Transverse colon (tissue), 4 donors: Measurements from ENCODE around the gene TNFRSF4. TPM values are rescaled to one million over a fixed set of nuclear protein-coding genes. Genes with fewer than 3 reads are reported as not detected.

Experiments used
- DNase-seq: peaks from one replicate; pipeline ENCODE4 v3.0.0-alpha.2; 2019
- H3K27ac ChIP-seq, 4 donors: fragments of 200-600 bp; sonication (generic); 2 replicates each; pipeline ENCODE4 v1.5.1; 2016 to 2018; ENCODE audit warnings: inconsistent platforms in 4 of 4
- H3K27me3 ChIP-seq: fragments of 200-600 bp; sonication (generic); 2 replicates; pipeline ENCODE4 v1.5.1; 2017; ENCODE audit warnings: inconsistent platforms
- H3K36me3 ChIP-seq, 4 donors: fragments of 200-600 bp; sonication (generic); 2 replicates each; pipeline ENCODE4 v1.5.1; 2017 to 2019; ENCODE audit warnings: inconsistent platforms in 4 of 4
- H3K4me1 ChIP-seq, 4 donors: fragments of 200-600 bp; sonication (generic); 2 replicates each; pipeline ENCODE4 v1.5.1; 2017 to 2020; ENCODE audit warnings: inconsistent platforms in 4 of 4
- H3K4me3 ChIP-seq, 4 donors: fragments of 200-600 bp; sonication (generic); 1 replicate in 1 of 4; 2 replicates in 3 of 4; pipeline versions ENCODE4 v1.5.1 to v1.6.1; 2017 to 2019; ENCODE audit warnings: inconsistent platforms in 4 of 4
- H3K9me3 ChIP-seq, 2 donors: fragments of 200-600 bp; sonication (generic); 2 replicates each; pipeline ENCODE4 v1.5.1; 2017 to 2019; ENCODE audit warnings: inconsistent platforms in 2 of 2
- EP300 ChIP-seq: sonication (generic); formaldehyde crosslinking; IDR thresholded peaks from one replicate; pipeline ENCODE4 v1.6.1; 2017; ENCODE audit warnings: antibody characterized with exemption, low read depth
- POLR2A ChIP-seq: fragments of 450-650 bp; IDR thresholded peaks from one replicate; pipeline ENCODE4 v1.6.1; 2016; ENCODE audit warnings: antibody characterized with exemption, mild to moderate bottlenecking, moderate library complexity
- POLR2AphosphoS5 ChIP-seq, 3 donors: sonication (generic); formaldehyde crosslinking; IDR thresholded peaks; one replicate each; pipeline ENCODE4 v1.6.1; 2016; ENCODE audit warnings: antibody characterized with exemption in 3 of 3
- WGBS, 2 donors: methylation state at CpG; one replicate each; pipeline ENCODE4 v1.1.5; 2018; ENCODE audit warnings: low coverage in 1 of 2; 5-methylcytosine and 5-hydroxymethylcytosine counted together
- in situ Hi-C, 4 donors: fragments of 200-750 bp; cut with MboI; loops; one replicate each; pipeline versions ENCODE4 v1.15.0 to v1.15.1; 2017; ENCODE audit warnings: low sequenced_read_pairs in 3 of 4, low pct_ligation_motif_present in 1 of 4, low pct_unique_long_range_greater_than_20kb in 1 of 4
- intact Hi-C: fragments of 100-400 bp; cut with DNase I; formaldehyde crosslinking; loops from one replicate; pipeline ENCODE4 v1.15.1; 2023; ENCODE audit warnings: low total_unique reads
- total RNA-seq, 4 donors: library from RNA; depleted of rRNA; stranded (reverse); fragments of >200 nt; gene quantifications; one replicate each; pipeline ENCODE4 v1.1.0, GENCODE V29; 2016
- TF ChIP-seq, protein P1 (sequence below), 5 experiments: fragments of 200-600 bp in 3 of 5; fragments of 450-650 bp in 2 of 5; sonication (generic) in 3 of 5; IDR thresholded peaks; 1 replicate in 2 of 5; 2 replicates in 3 of 5; pipeline ENCODE4 v1.5.1; 2016 to 2017; ENCODE audit warnings: antibody characterized with exemption in 5 of 5, inconsistent platforms in 3 of 5, mild to moderate bottlenecking in 2 of 5, moderate library complexity in 1 of 5

TNFRSF4 gene
- total RNA-seq, 4 donors from 2014 or later = 0.55 to 4.8 TPM; not detected in 2

DNA sequence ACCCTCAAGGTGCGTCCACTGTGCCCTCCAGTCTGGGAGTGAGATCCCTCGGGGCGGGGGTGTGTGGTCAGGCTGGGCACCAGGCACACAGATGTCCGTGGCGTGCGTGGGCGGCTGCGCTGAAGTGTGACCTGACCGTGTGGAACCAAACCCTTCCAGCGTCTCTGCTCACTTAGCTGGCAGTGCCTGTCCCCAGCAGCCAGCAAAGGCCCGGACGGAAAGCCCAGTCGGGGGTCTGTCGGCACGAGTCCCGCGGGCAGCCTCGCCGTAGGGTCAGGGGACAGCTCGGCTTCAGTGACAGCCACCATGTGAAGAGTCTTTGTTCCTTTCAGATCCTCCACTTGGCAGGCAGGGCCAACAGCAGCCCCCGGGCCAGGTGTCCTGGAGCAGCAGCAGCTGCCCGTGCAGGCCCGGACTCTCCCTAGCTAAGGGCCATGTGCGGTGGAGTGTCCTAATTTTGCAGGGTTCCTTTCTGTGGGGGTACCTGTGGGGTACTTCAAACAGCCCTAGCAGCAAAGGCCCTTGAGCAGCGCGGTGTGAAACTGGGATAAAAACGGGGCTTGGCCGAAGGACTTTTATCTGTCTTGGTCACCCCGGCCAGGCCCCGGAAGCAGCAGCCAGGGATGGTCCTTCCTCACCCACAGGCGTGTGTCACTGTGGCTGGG lies 28.7 kb downstream of the TNFRSF4 start:
- Histone ChIP-seq H3K9me3 (no peaks in the 10 kb centered on the region), H3K4me1 (no peaks in the 10 kb centered on the region), H3K27me3 (no peaks in the 10 kb centered on the region), H3K36me3 (no peaks in the 10 kb centered on the region), H3K4me3 (no peak overlapping the region), H3K27ac (no peak overlapping the region)
- intact Hi-C loops = no loop called here
- in situ Hi-C loops = loop anchor here in 1 of 4 donors (5.0 kb wide), 1 partner anchor 68 kb away; the partner anchor contains the start of gene C1orf159
- no peak for DNase-seq
- TF ChIP-seq POLR2A = no peak
- TF ChIP-seq EP300 = no peak
- no peak for TF ChIP-seq POLR2AphosphoS5 (IDR thresholded peaks at IDR 0.05)
- TF ChIP-seq, protein P1, sequence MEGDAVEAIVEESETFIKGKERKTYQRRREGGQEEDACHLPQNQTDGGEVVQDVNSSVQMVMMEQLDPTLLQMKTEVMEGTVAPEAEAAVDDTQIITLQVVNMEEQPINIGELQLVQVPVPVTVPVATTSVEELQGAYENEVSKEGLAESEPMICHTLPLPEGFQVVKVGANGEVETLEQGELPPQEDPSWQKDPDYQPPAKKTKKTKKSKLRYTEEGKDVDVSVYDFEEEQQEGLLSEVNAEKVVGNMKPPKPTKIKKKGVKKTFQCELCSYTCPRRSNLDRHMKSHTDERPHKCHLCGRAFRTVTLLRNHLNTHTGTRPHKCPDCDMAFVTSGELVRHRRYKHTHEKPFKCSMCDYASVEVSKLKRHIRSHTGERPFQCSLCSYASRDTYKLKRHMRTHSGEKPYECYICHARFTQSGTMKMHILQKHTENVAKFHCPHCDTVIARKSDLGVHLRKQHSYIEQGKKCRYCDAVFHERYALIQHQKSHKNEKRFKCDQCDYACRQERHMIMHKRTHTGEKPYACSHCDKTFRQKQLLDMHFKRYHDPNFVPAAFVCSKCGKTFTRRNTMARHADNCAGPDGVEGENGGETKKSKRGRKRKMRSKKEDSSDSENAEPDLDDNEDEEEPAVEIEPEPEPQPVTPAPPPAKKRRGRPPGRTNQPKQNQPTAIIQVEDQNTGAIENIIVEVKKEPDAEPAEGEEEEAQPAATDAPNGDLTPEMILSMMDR (IDR thresholded peaks at IDR 0.05) = no peak
- 87% methylated on average over 31 of the region's 31 CpGs; no CpG with 5 or more reads in 1 of the 2 donors for WGBS, 2 donors

DNA sequence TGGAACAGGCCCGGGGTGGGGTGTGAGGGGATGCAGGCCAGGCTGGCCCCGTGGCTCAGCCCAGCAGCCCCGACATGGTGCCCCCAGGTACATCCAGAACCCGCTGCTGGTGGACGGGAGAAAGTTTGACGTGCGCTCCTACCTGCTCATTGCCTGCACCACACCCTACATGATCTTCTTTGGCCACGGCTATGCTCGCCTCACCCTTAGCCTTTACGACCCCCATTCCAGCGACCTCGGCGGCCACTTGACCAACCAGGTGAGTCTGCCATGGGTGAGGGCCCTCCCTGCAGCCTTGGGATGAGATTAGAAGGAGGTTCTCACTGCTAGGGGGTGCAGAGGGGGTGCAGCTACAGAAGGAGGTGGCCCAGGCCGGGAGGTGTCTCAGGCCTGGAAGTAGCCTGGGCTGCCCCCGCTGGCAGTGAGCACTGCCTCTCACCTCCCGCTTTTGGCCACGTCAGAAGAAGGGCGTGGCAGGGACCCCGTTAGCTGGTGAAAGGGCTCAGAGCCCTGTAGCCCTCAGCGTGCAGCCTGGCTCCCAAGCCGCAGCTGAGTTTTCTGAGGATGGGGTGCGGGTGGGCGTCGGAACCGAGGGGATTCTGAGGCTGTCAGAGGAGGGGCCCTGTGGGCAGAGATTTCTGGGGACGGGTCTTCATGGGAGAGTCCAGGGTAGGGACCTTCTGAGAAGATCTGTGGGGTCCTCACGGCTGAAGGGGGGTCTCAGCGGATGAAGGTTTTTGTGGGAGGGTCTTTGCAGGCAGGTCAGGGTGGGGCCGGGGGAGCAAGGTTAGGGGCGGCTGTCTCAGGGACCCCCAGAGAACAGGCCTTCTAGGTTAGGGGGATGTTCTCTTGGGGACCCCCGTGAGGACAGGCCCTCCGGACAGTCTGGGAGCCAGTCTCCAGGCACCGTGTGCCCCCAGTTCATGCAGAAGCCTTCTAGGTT lies 29.8 kb downstream of the TNFRSF4 start:
- H3K4me1 ChIP-seq = no peaks in the 10 kb centered on the region
- TF ChIP-seq EP300 (no peak), POLR2AphosphoS5 (IDR thresholded peaks at IDR 0.05) (no peak), POLR2A (no peak)
- TF ChIP-seq, protein P1 (IDR thresholded peaks at IDR 0.05) = no peak
- H3K27me3 ChIP-seq = peaks cover 3% of the 10 kb centered on the region
- intact Hi-C loops = no loop called here
- peak; percentile 6 for DNase-seq
- no peak overlapping the region for H3K27ac ChIP-seq
- H3K4me3 ChIP-seq = no peak overlapping the region
- WGBS, 2 donors = 72 to 81% methylated on average over 2 to 32 of the region's 33 CpGs
- no peaks in the 10 kb centered on the region for H3K9me3 ChIP-seq
- in situ Hi-C loops = no loop called here
- H3K36me3 ChIP-seq = no peaks in the 10 kb centered on the region

DNA sequence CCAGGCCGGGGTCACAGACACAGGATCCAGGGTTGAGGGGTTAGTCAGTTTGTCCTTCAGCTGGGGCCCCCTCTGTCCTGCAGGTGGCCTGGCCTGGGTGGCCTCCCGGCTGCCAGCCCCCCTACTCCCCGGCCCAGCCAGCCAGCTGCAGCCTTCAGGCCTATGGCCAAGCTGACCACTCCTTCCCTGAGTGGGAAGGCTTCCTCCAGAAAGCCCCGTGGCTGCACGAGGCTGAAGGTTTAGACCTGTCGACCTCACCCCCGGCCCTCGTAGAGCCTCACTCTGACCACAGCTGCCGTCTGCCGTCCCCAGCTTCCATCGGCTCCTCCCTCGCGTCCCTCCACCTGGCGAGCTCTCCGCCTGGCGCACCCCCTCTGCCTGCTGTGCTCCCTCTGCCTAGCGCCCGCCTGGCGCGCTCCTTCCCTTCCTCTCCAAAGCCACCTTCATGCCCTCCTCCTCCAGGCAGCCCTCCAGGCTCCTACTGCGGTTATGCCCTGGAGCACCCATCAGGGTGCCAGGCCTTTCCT lies 30.7 kb downstream of the TNFRSF4 start:
- Histone ChIP-seq H3K4me1 (no peaks in the 10 kb centered on the region), H3K27ac (no peak overlapping the region), H3K36me3 (no peaks in the 10 kb centered on the region), H3K4me3 (no peak overlapping the region), H3K27me3 (peaks cover 10% of the 10 kb centered on the region), H3K9me3 (no peaks in the 10 kb centered on the region)
- no peak for DNase-seq
- TF ChIP-seq, protein P1 (IDR thresholded peaks at IDR 0.05) = no peak
- no peak for TF ChIP-seq POLR2A
- no peak for TF ChIP-seq EP300
- TF ChIP-seq POLR2AphosphoS5 (IDR thresholded peaks at IDR 0.05) = no peak
- in situ Hi-C loops (no loop called here), intact Hi-C loops (no loop called here)
- 71 to 94% methylated on average over 7 to 20 of the region's 21 CpGs for WGBS, 2 donors
